DOHH2 (cell line): ENCODE results near the gene DGKB.

ENCODE experiments used
- H3F3A ChIP-seq: fragments of 200-600 bp; sonication (generic), shearing (Covaris generic); 2 replicates; pipeline ENCODE4 v1.6.0; 2016; ENCODE audit warnings: antibody characterized with exemption, mild to moderate bottlenecking; ENCODE audit not compliant: control insufficient read depth, insufficient read depth
- H3K27ac ChIP-seq: fragments of 200-600 bp; sonication (generic); 2 replicates; pipeline ENCODE4 v1.5.1; 2014; ENCODE audit warnings: low read depth, mild to moderate bottlenecking, low read length, moderate library complexity
- H3K27me3 ChIP-seq: fragments of 200-600 bp; sonication (generic); 2 replicates; pipeline ENCODE4 v1.6.1; 2014; ENCODE audit warnings: mild to moderate bottlenecking, low read length, mixed read lengths; ENCODE audit not compliant: control insufficient read depth
- H3K36me3 ChIP-seq: fragments of 200-600 bp; sonication (generic); 2 replicates; pipeline ENCODE4 v1.6.1; 2014; ENCODE audit warnings: mild to moderate bottlenecking, low read length, moderate library complexity, mixed read lengths; ENCODE audit not compliant: control insufficient read depth
- H3K4me1 ChIP-seq: fragments of 200-600 bp; sonication (generic); 2 replicates; pipeline ENCODE4 v1.6.1; 2014; ENCODE audit warnings: mild to moderate bottlenecking, low read length, mixed read lengths; ENCODE audit not compliant: control insufficient read depth
- H3K4me2 ChIP-seq: fragments of 200-600 bp; sonication (generic); 2 replicates; pipeline ENCODE4 v1.6.0; 2014; ENCODE audit warnings: mild to moderate bottlenecking, low read length, moderate library complexity
- H3K4me3 ChIP-seq: fragments of 200-600 bp; sonication (generic); 2 replicates; pipeline ENCODE4 v1.5.1; 2014; ENCODE audit warnings: mild to moderate bottlenecking, low read length, mixed read lengths
- H3K79me2 ChIP-seq: fragments of 200-600 bp; sonication (generic); 2 replicates; pipeline ENCODE4 v1.6.1; 2014; ENCODE audit warnings: mild to moderate bottlenecking, low read length, mixed read lengths; ENCODE audit not compliant: control insufficient read depth
- H3K9me2 ChIP-seq: fragments of 200-600 bp; sonication (generic); replicated peaks from 2 replicates; pipeline ENCODE4 v1.6.1; 2014; ENCODE audit warnings: mild to moderate bottlenecking, low read length, mixed read lengths; ENCODE audit not compliant: control insufficient read depth
- H3K9me3 ChIP-seq: fragments of 200-600 bp; sonication (generic); 2 replicates; pipeline ENCODE4 v1.6.1; 2014; ENCODE audit warnings: antibody characterized with exemption, low read length, mixed read lengths; ENCODE audit not compliant: control insufficient read depth, insufficient read depth
- H4K20me1 ChIP-seq: fragments of 200-600 bp; sonication (generic); 2 replicates; pipeline ENCODE4 v1.6.0; 2014; ENCODE audit warnings: low read depth, mild to moderate bottlenecking, antibody characterized with exemption, low read length, moderate library complexity; ENCODE audit not compliant: control insufficient read depth, insufficient read depth
- EZH2phosphoT487 ChIP-seq: fragments of 200-600 bp; sonication (generic); IDR thresholded peaks from 2 replicates; pipeline ENCODE4 v1.6.1; 2017; ENCODE audit warnings: borderline replicate concordance, mild to moderate bottlenecking, antibody characterized with exemption, low read length, moderate library complexity, mixed read lengths
- TF ChIP-seq, protein P1 (sequence below): fragments of 200-600 bp; sonication (generic); IDR thresholded peaks from one replicate; pipeline ENCODE4 v1.5.1; 2014; ENCODE audit warnings: antibody characterized with exemption, mild to moderate bottlenecking, low read depth, low read length; ENCODE audit not compliant: poor library complexity, severe bottlenecking

The DGKB gene

GRCh38 chr7:14604606-14605005, 297.9 kb downstream of the DGKB start:
- Histone ChIP-seq H3K36me3 (no peaks in the 10 kb centered on the region), H3K9me2 (no peaks in the 10 kb centered on the region), H3K4me1 (no peaks in the 10 kb centered on the region), H3K9me3 (no peaks in the 10 kb centered on the region), H4K20me1 (no peaks in the 10 kb centered on the region), H3K4me3 (no peak overlapping the region), H3K4me2 (no peak overlapping the region), H3K27ac (no peak overlapping the region), H3K79me2 (no peaks in the 10 kb centered on the region), H3F3A (no peaks in the 10 kb centered on the region), H3K27me3 (no peaks in the 10 kb centered on the region)
- TF ChIP-seq, protein P1, sequence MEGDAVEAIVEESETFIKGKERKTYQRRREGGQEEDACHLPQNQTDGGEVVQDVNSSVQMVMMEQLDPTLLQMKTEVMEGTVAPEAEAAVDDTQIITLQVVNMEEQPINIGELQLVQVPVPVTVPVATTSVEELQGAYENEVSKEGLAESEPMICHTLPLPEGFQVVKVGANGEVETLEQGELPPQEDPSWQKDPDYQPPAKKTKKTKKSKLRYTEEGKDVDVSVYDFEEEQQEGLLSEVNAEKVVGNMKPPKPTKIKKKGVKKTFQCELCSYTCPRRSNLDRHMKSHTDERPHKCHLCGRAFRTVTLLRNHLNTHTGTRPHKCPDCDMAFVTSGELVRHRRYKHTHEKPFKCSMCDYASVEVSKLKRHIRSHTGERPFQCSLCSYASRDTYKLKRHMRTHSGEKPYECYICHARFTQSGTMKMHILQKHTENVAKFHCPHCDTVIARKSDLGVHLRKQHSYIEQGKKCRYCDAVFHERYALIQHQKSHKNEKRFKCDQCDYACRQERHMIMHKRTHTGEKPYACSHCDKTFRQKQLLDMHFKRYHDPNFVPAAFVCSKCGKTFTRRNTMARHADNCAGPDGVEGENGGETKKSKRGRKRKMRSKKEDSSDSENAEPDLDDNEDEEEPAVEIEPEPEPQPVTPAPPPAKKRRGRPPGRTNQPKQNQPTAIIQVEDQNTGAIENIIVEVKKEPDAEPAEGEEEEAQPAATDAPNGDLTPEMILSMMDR: no peak
- no peak for TF ChIP-seq EZH2phosphoT487

DNA sequence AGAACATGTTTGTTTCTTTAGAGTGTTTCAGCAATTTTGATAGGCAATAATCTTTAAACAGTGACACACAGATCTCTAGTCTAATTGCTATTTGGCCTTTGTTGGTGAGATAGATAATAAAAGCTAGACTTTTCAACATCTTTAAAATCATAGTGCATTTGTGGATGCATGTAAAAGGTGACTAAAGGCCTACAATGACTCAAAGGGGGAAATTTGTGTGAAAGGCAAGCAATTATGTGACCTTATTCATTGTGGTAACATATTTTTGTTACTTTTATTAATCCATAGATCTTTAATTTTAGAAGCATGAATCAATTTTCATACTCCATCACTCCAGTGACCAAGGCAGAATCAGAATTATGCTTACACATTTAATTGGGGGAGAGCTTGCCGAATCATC, 299.7 kb downstream of the DGKB start:
- H3K27ac ChIP-seq: no peak overlapping the region
- H3K79me2 ChIP-seq: no peaks in the 10 kb centered on the region
- no peaks in the 10 kb centered on the region for H3K27me3 ChIP-seq
- no peaks in the 10 kb centered on the region for H4K20me1 ChIP-seq
- H3F3A ChIP-seq: no peaks in the 10 kb centered on the region
- H3K9me2 ChIP-seq: no peaks in the 10 kb centered on the region
- H3K36me3 ChIP-seq: no peaks in the 10 kb centered on the region
- H3K9me3 ChIP-seq: no peaks in the 10 kb centered on the region
- H3K4me3 ChIP-seq: no peak overlapping the region
- no peaks in the 10 kb centered on the region for H3K4me1 ChIP-seq
- H3K4me2 ChIP-seq: no peak overlapping the region
- no peak for TF ChIP-seq EZH2phosphoT487
- TF ChIP-seq, protein P1: no peak

GRCh38 chr7:14600766-14601367, 301.7 kb downstream of the DGKB start:
- Histone ChIP-seq H3K4me2 (no peak overlapping the region), H3K36me3 (no peaks in the 10 kb centered on the region), H3K4me1 (no peaks in the 10 kb centered on the region), H3K79me2 (no peaks in the 10 kb centered on the region), H3K9me2 (no peaks in the 10 kb centered on the region), H3K9me3 (no peaks in the 10 kb centered on the region), H3K27ac (no peak overlapping the region), H3K4me3 (no peak overlapping the region), H4K20me1 (no peaks in the 10 kb centered on the region), H3F3A (no peaks in the 10 kb centered on the region), H3K27me3 (no peaks in the 10 kb centered on the region)
- TF ChIP-seq, protein P1: no peak
- TF ChIP-seq EZH2phosphoT487: no peak
